Sciatic nerve (tissue), 2 donors: ENCODE data around the gene MRPL49. TPM values are rescaled to one million over a fixed set of nuclear protein-coding genes. Genes with fewer than 3 reads are reported as not detected.
"Not testable (repeated sequence)": the region's sequence is repeated elsewhere in the genome, so short reads cannot be mapped to it uniquely, and the experiment has no call there.

Source experiments
- ATAC-seq: fragments of 200-7000 bp; cut with Tn5 transposase; one replicate; pipeline ENCODE4 v1.9.1; 2020; ENCODE audit warnings: mild to moderate bottlenecking, moderate library complexity
- DNase-seq: peaks from one replicate; pipeline ENCODE4 v3.0.0-alpha.2; 2020; ENCODE audit warnings: low spot score
- intact Hi-C: fragments of 100-400 bp; cut with DNase I; formaldehyde crosslinking; loops from one replicate; pipeline ENCODE4 v1.14.2; 2022
- total RNA-seq: library from RNA; stranded (reverse); fragmentation: NEBNext Ultra II Directional; extraction: Animal tissue kit (Norgen Biotek cat#: 25700); gene quantifications from one replicate; pipeline ENCODE4 v1.2.1, GENCODE V29; 2021
- donor health status: DM: no; HTN: no; CAD: no.
- donor health status: DM: no; HTN: no; CAD: no.

MRPL49 gene
- total RNA-seq, 1 donor from 2014 or later: 32.1 TPM

GRCh38 chr11:65150131-65150508 is 28.0 kb downstream of the MRPL49 start:
- peak; percentile 36 for DNase-seq
- ATAC-seq, intact Hi-C loops: not testable (repeated sequence)

GRCh38 chr11:65150509-65151299 is 28.6 kb downstream of the MRPL49 start:
- peak; percentile 92 for ATAC-seq
- intact Hi-C loops: no loop called here

GRCh38 chr11:65151331-65151899 is 29.3 kb downstream of the MRPL49 start:
- intact Hi-C loops: no loop called here
- DNase-seq (peak; percentile 7), ATAC-seq (no peak)

More at GRCh38 chr11:65150509-65151299, 28.6 kb downstream of the MRPL49 start:
- peak; percentile 84 for DNase-seq

- intact Hi-C loops: no loop called here
- DNase-seq: peak; percentile 6
- no peak for ATAC-seq
Observed at GRCh38 chr11:65152122-65152521, 30.0 kb downstream of the MRPL49 start.

DNA sequence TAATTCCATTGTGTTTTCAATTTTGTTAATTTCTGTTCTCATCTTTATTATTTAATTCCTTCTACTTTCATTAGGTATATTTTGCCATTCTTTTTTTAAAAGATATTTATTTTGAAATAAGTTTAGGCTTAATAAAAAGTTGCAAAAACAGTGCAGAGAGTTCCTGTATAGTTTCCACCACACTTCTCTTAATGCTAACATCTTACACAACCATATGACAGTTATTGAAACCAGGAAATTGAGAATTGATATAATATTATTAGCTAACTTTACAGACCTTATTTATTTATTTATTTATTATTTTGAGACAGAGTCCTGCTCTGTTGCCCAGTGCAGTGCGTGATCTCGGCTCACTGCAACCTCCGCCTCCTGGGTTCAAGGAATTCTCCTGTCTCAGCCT is 34.1 kb downstream of the MRPL49 start:
- intact Hi-C loops: no loop called here

GRCh38 chr11:65156926-65157325 is 34.8 kb downstream of the MRPL49 start:
- ATAC-seq: no peak
- DNase-seq: peak; percentile 19
- intact Hi-C loops: no loop called here

More for the DNA sequence above, 34.1 kb downstream of the MRPL49 start:
- no peak for DNase-seq
- ATAC-seq: no peak

GRCh38 chr11:65157336-65157735 is 35.2 kb downstream of the MRPL49 start:
- intact Hi-C loops: no loop called here
- ATAC-seq (no peak), DNase-seq (peak; percentile 5)

DNA sequence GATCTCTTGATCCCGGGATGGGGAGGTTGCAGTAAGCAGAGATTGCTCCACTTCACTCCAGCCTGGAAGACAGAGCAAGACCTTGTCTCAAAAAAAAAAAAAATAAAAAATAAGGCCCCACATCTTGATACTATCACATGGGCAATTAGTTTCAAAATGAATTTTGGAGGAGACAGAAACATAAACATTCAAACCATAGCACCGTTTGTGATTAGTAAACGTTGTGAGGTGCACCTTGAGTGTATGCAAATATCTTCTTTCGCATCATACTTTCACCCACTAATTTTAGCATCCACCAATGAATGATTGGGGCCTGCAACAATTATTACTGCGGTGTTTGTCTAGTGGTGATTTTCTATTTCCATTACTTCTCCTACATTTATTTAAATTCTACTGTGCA is 36.9 kb downstream of the MRPL49 start:
- peak; percentile 9 for DNase-seq
- ATAC-seq: no peak
- intact Hi-C loops: no loop called here

GRCh38 chr11:65160643-65161042 is 38.5 kb downstream of the MRPL49 start:
- DNase-seq: no peak
- intact Hi-C loops: no loop called here
- no peak for ATAC-seq

GRCh38 chr11:65163684-65164083 is 41.6 kb downstream of the MRPL49 start:
- ATAC-seq: no peak
- peak; percentile 7 for DNase-seq
- intact Hi-C loops: no loop called here

DNA sequence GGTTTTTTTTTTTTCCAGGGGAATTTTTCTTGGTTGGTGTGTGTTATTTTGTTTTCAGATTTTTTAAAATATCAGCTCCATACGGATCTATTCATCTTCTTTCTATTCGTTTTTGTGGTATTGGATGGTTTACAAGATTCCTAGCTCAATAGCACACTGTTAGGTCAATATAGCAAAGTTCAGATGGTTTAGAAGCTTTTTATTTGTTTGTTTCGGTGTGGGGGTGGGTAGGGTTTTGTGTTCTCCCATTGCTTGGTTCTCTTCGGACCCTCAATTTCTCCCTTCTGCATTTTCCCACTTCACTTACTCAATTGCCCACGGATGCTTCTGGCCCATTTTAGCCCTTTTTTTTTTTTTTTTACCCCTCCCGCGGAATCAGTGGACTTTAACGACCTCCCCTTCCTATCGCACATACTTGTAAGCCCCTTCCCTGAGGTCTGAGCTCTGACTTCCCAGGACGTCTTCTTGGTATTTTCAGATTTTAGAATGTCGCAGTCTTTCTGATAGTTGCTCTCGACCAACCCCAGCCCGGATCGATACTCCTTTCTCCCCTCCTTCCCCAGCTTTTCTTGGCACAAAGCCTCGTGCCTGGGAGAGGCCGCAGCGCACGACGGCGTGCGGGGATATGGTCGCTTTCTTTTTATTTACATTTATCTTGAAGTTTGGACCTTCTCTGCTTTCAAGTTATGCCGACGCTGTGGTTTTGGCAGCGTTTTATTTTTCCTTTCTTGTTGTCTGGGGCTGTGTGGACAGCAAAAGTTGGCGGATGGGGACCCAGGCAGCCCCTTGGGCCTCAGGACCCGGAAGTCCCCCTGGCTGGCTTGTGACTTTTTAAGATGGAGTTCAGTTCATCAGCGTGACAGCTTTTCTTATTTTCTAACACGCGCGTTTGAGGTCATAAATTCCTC is 43.5 kb downstream of the MRPL49 start:
- peak; percentile 56 for DNase-seq
- intact Hi-C loops: no loop called here
- peak; percentile 82 for ATAC-seq

GRCh38 chr11:65166893-65167292 is 44.8 kb downstream of the MRPL49 start:
- intact Hi-C loops: no loop called here
- DNase-seq (no peak), ATAC-seq (no peak)

- peak; percentile 10 for DNase-seq
- no peak for ATAC-seq
- intact Hi-C loops: no loop called here
Observed at GRCh38 chr11:65167656-65168055, 45.5 kb downstream of the MRPL49 start.

DNA sequence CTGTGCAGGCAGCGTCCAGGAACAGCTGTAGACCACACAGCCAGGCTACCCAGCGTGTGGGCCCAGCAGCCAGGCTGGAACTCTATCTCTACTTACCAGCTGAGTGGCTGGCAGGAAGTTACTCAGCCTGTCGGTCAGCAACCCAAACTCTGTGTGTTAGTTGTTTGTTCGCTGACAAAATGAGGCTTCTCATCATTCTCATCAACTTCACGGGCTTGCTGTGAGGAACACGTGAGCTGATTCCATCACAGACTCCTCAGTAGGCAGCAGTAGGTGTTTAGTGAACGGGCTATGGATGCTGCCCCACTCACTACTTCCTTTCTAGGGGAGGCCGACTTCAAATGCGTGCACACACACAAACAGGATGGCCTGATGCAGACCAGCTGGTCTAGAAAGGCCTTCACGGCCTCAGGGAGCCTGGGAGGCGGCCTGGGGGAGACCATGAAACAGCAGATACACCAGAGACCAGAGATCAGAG is 47.1 kb downstream of the MRPL49 start:
- intact Hi-C loops: no loop called here

DNA sequence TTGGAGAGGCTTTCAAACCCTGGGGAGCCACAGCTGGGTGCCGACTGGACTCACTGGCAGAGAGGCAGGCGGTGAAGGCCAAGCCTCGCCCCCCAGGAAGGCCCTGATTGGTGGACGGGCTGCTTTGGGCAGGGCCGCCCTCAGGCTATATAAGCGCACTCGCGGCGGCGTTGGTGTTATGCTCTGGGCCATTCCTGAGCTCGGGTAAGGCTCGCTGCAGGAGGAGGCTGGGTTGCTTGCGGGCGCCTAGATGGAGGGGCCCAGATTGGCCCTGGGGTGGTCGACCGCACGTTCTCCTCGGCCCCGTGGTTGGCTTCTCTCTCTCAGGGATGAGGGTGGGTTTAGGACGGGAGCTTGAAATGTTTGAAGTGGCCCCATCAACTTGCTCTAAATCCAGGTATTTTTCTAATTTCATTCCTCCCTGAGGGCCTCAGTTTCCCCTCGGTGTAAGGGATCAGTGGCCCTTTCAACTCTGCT is 48.0 kb downstream of the MRPL49 start, which contains the start of gene SPDYC:
Gene SPDYC (plus strand): TSS at position 176 of the 477 bp plus-strand sequence. CDS start 1,125 bp downstream, outside the sequence.
- intact Hi-C loops: no loop called here
- ATAC-seq (no peak), DNase-seq (peak; percentile 50)

More for the DNA sequence above, 47.1 kb downstream of the MRPL49 start:
- no peak for ATAC-seq
- DNase-seq: peak; percentile 25

- intact Hi-C loops: no loop called here
- ATAC-seq (no peak), DNase-seq (peak; percentile 43)
Observed at GRCh38 chr11:65172600-65172999, 50.5 kb downstream of the MRPL49 start.

DNA sequence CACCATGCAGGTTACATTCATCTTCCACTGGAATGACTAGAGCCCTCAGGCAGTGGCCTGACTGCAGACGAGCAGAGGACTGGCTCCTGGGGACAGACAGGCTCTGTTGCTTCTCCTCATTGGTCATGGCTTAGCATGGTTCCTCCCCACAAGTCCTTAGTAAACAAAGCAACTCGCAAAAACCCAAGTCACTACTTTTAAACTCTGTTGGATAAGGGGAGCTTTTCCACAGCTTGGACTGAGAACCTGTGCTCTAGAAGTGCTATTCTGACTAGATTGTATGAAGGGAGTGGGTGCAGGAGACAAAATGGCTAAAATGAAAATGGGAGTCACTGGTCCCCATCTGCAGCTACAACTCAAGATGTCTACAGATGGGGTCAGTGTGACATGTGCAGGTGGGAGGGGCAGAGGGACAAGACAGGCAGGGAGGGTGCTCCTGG is 52.5 kb downstream of the MRPL49 start:
- intact Hi-C loops, ATAC-seq: not testable (repeated sequence)
- DNase-seq: peak; percentile 18
